ENCODE measurements around the gene SPATA32.

- TF ChIP-seq, protein P1, sequence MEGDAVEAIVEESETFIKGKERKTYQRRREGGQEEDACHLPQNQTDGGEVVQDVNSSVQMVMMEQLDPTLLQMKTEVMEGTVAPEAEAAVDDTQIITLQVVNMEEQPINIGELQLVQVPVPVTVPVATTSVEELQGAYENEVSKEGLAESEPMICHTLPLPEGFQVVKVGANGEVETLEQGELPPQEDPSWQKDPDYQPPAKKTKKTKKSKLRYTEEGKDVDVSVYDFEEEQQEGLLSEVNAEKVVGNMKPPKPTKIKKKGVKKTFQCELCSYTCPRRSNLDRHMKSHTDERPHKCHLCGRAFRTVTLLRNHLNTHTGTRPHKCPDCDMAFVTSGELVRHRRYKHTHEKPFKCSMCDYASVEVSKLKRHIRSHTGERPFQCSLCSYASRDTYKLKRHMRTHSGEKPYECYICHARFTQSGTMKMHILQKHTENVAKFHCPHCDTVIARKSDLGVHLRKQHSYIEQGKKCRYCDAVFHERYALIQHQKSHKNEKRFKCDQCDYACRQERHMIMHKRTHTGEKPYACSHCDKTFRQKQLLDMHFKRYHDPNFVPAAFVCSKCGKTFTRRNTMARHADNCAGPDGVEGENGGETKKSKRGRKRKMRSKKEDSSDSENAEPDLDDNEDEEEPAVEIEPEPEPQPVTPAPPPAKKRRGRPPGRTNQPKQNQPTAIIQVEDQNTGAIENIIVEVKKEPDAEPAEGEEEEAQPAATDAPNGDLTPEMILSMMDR (IDR thresholded peaks at IDR 0.05), result no peak
- TF ChIP-seq POLR2AphosphoS5 (IDR thresholded peaks at IDR 0.05) (no peak), POLR2A (IDR thresholded peaks at IDR 0.05) (no peak)
Measured at GRCh38 chr17:45311401-45311759, 49.5 kb upstream of the SPATA32 start.

Measured in breast epithelium (tissue), 3 donors.